ENCODE results near the gene PRKCE. TPM values are rescaled to one million over a fixed set of nuclear protein-coding genes. Genes with fewer than 3 reads are reported as not detected.

Gene PRKCE
- total and polyA plus RNA-seq, 2 experiments from 2014 or later: 9.6 to 11.9 TPM

- Histone ChIP-seq H3K4me1 (ENCODE audit: insufficient read depth) (peaks cover 5% of the 10 kb centered on the region), H3K9me2 (replicated peaks; ENCODE audit: insufficient read depth) (no peaks in the 10 kb centered on the region), H3K4me2 (no peak overlapping the region), H3K27ac (no peak overlapping the region), H4K20me1 (ENCODE audit: insufficient read depth, poor library complexity, severe bottlenecking) (no peaks in the 10 kb centered on the region), H3K79me2 (no peaks in the 10 kb centered on the region), H3K36me3 (replicated peaks; ENCODE audit: insufficient read depth, low read depth) (no peaks in the 10 kb centered on the region), H3K4me3 (no peak overlapping the region), H3K9me3 (ENCODE audit: low read depth) (no peaks in the 10 kb centered on the region), H2AFZ (no peak overlapping the region), H3K27me3 (no peaks in the 10 kb centered on the region)
- TF ChIP-seq EZH2 (IDR thresholded peaks at IDR 0.05; ENCODE audit: borderline replicate concordance): no peak
- TF ChIP-seq CTCF (IDR thresholded peaks at IDR 0.05; ENCODE audit: poor library complexity): no peak
- no peak for TF ChIP-seq EZH2phosphoT487 (IDR thresholded peaks at IDR 0.05; ENCODE audit: low read depth, severe bottlenecking, unreplicated experiment)
- DNase-seq (ENCODE audit: low spot score): no peak
These were observed 426.1 kb downstream of the PRKCE start for GRCh38 chr2:46077522-46078107.

GRCh38 chr2:46079985-46080560, 428.6 kb downstream of the PRKCE start:
- Histone ChIP-seq H3K4me3 (no peak overlapping the region), H3K9me2 (replicated peaks; ENCODE audit: insufficient read depth) (no peaks in the 10 kb centered on the region), H3K9me3 (ENCODE audit: low read depth) (no peaks in the 10 kb centered on the region), H3K27ac (no peak overlapping the region), H3K36me3 (replicated peaks; ENCODE audit: insufficient read depth, low read depth) (no peaks in the 10 kb centered on the region), H3K79me2 (no peaks in the 10 kb centered on the region), H3K4me2 (no peak overlapping the region), H2AFZ (no peak overlapping the region), H3K4me1 (ENCODE audit: insufficient read depth) (no peaks in the 10 kb centered on the region), H3K27me3 (no peaks in the 10 kb centered on the region), H4K20me1 (ENCODE audit: insufficient read depth, poor library complexity, severe bottlenecking) (no peaks in the 10 kb centered on the region)
- no peak for TF ChIP-seq EZH2 (IDR thresholded peaks at IDR 0.05; ENCODE audit: borderline replicate concordance)
- TF ChIP-seq EZH2phosphoT487 (IDR thresholded peaks at IDR 0.05; ENCODE audit: low read depth, severe bottlenecking, unreplicated experiment): no peak
- TF ChIP-seq CTCF (IDR thresholded peaks at IDR 0.05; ENCODE audit: poor library complexity): no peak
- DNase-seq (ENCODE audit: low spot score): no peak
- WGBS (ENCODE audit: low lambda C conversion rate, missing lambda C conversion rate): 88% methylated on average over 4 of the region's 4 CpGs

GRCh38 chr2:46082531-46083485, 431.3 kb downstream of the PRKCE start:
- Histone ChIP-seq H2AFZ (no peak overlapping the region), H3K9me3 (ENCODE audit: low read depth) (no peaks in the 10 kb centered on the region), H3K4me2 (no peak overlapping the region)

More at GRCh38 chr2:46082531-46083485, 431.3 kb downstream of the PRKCE start:
- H3K4me3 ChIP-seq: no peak overlapping the region
- DNase-seq (ENCODE audit: low spot score): no peak
- no peaks in the 10 kb centered on the region for H3K27me3 ChIP-seq
- H3K4me1 ChIP-seq (ENCODE audit: insufficient read depth): no peaks in the 10 kb centered on the region
- H3K36me3 ChIP-seq (replicated peaks; ENCODE audit: insufficient read depth, low read depth): no peaks in the 10 kb centered on the region
- H3K27ac ChIP-seq: no peak overlapping the region
- no peaks in the 10 kb centered on the region for H3K79me2 ChIP-seq
- no peaks in the 10 kb centered on the region for H4K20me1 ChIP-seq (ENCODE audit: insufficient read depth, poor library complexity, severe bottlenecking)
- TF ChIP-seq EZH2phosphoT487 (IDR thresholded peaks at IDR 0.05; ENCODE audit: low read depth, severe bottlenecking, unreplicated experiment) (no peak), CTCF (IDR thresholded peaks at IDR 0.05; ENCODE audit: poor library complexity) (no peak), EZH2 (IDR thresholded peaks at IDR 0.05; ENCODE audit: borderline replicate concordance) (no peak)
- H3K9me2 ChIP-seq (replicated peaks; ENCODE audit: insufficient read depth): no peaks in the 10 kb centered on the region
- 78% methylated on average over 14 of the region's 14 CpGs for WGBS (ENCODE audit: low lambda C conversion rate, missing lambda C conversion rate)
